ENCODE results near the gene ARID3A.

Gene ARID3A

GRCh38 chr19:1006711-1007398 is 81.0 kb downstream of the ARID3A start:
- no peak for DNase-seq

- no peak for DNase-seq
Observed at GRCh38 chr19:1007399-1008251, 81.8 kb downstream of the ARID3A start.

- DNase-seq: no peak
Observed at GRCh38 chr19:1008268-1009040, 82.6 kb downstream of the ARID3A start.

GRCh38 chr19:1009041-1009980 is 83.5 kb downstream of the ARID3A start:
- DNase-seq: no peak

- DNase-seq: no peak
Observed at GRCh38 chr19:1009981-1010538, 84.2 kb downstream of the ARID3A start.

GRCh38 chr19:1010586-1011510 is 85.0 kb downstream of the ARID3A start:
- DNase-seq: no peak

GRCh38 chr19:1011831-1012333 is 86.0 kb downstream of the ARID3A start:
- DNase-seq: no peak

GRCh38 chr19:1012334-1012733 is 86.5 kb downstream of the ARID3A start:
- no peak for DNase-seq

- no peak for DNase-seq
Observed at GRCh38 chr19:1013218-1013617, 87.4 kb downstream of the ARID3A start.

GRCh38 chr19:1014161-1015060 is 88.6 kb downstream of the ARID3A start:
- no peak for DNase-seq

GRCh38 chr19:1015061-1015781 is 89.4 kb downstream of the ARID3A start:
- no peak for DNase-seq

GRCh38 chr19:1015782-1016646 is 90.2 kb downstream of the ARID3A start:
- DNase-seq: no peak

GRCh38 chr19:1016647-1017114 is 90.8 kb downstream of the ARID3A start:
- DNase-seq: no peak

GRCh38 chr19:1017115-1017905 is 91.5 kb downstream of the ARID3A start:
- no peak for DNase-seq

- no peak for DNase-seq
Observed at GRCh38 chr19:1017906-1018305, 92.1 kb downstream of the ARID3A start.

- no peak for DNase-seq
Observed at GRCh38 chr19:1018393-1018792, 92.6 kb downstream of the ARID3A start.

Measured in CD4-positive, alpha-beta T cell treated with Interferon gamma for 1 hour (primary cell).